GM18868 (cell line): ENCODE data around the gene MTFR2.

Experiments used
- ATAC-seq: cut with Tn5 transposase; IDR thresholded peaks from one replicate; pipeline ENCODE4 v1.9.1; 2021; ENCODE audit warnings: mild to moderate bottlenecking, moderate library complexity; ENCODE audit not compliant: unreplicated experiment

MTFR2 gene

DNA sequence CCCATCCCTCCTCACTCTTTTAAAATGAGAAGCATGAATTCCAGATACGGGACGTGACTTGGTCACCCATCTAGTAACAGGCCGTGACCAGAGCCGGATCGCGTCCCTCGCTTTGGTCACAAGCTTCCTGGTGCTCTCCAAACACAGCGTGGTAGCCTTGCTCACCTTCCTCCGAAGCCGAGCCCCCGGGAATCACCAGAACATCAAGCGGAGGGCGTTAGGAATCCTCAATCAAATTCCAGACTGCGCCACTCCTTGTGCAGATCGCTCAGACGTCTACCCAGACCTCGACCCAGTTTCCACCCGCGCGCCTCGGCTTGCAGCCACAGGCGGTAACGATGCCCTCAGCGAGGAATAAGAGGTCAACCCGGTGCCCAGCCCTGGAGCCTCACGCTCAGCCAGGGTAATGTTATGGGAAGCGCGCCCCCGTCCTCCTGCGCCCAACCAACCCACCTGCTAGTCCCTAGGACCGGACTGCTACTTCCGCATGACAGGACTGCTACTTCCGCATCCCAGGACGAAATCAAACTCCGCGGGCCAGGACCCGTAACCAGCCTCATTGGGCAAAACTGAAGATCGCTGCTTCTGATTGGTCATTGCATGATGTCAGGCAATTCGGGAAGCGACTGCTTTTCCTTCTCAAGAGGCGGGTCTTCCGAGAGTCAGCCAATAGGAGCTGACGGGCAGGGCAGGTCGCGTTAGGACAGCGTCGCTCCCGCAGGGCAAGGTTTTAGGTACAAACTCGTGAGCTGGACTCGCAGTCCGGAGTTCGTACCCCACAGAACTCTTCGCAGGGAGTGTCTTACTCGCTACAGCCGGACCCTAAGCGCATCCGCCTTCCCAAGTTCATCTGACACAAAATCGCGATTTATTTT, at the start of gene MTFR2:
Gene MTFR2, minus strand, starts transcription at position 501 of the 875 bp plus-strand sequence. CDS start 1,212 bp downstream, outside the sequence.
- ATAC-seq = peak; percentile 97

DNA sequence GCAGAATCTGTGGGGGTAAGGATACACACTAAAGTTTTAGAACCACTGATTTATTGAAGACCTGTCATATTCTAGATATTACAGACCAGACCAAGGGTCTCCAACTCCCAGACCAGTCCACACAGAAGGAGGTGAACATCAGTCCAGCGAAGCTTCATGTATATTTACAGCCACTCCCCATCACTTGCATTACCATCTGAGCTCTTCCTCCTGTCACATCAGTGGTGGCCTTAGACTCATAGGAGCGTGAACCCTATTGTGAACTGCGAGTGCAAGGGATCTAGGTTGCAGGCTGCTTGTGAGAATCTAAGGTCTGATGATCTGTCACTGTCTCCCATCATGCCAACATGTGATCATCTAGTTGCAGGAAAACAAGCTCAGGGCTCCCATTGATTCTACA, 44.5 kb upstream of the MTFR2 start:
- ATAC-seq = no peak

DNA sequence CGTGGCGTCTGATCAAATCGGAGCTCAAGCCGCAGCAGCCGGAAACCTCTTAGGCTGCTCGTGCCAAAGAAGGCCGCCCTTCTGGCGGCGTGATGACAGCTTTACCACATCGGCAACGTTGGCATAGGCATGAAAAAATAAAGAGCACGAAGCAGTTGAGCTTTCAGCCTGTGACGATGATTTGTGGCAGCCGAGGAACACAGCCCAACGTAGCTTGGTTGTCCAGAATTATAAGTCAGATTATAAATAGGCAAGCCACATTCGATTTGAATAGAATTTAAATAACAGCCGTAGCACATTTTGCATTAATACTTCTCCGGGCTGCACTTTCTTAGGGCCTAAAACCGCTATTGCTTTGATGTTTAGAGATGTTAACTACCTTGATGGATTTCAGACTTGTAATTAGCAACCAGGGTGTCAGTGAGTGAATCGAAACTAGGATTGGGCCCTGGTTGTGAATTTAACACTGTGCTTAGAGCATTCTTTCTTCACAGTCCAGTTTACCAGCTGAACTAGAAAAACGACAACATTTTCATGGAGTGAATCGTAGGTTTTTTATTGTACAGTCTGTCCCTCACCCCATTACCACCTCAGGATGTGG, 40.4 kb upstream of the MTFR2 start:
- peak; percentile 29 for ATAC-seq

DNA sequence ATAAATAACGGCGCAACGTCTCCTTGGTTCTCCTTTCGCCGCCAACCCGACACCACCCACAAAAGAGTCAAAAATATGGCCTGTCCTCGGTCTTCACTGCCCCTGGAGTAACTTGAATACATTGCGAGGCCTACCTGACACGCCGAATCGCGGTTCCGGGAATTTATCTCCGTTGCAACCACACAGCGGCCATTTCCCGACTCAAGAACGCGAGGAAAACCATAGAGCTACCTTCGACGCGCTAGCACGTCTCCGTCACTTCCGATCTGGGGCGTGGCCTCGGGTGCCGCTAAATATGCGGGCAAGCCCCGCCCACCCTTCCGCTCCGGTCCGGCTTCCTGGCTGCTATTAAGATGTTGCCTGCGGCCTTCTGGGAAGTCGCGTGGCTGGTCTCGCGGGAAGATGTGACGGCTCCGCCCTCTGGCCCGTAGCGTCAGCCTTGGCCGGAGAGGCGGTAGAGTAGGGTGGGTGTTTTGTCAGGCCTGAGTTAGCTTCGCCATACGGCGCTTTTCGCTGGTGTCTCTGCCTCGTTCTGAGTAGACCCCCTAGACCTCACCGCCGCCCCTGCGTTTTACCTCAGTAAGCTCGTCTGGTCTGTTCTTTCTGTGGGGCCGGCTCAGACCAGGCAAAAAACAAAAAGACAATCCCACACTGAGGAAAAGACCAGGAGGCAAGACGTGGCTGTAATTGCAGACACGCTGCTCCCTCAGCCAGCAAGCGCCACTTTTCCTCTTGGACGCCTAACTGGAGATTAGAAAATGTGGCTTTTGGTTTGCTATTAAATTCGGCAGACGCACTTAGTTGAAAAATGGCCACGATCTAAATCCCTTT, 39.7 kb upstream of the MTFR2 start, which contains the start of gene BCLAF1:
Gene BCLAF1, minus strand, starts transcription at position 268 of the 831 bp plus-strand sequence. CDS start 9,980 bp downstream, outside the sequence.
- peak; percentile 90 for ATAC-seq

DNA sequence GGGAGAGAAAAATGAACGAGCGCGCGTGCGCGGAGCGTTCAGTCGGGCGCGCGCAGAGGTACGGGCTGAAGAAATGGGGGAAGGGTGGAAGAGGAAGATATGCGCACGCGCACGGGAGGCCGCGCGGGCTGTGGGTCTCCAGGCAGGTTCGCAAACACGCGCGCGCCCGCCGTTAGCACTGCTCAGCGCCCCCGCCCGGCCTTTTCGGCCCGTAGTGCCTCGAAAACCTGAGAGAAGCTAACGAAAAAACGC, 39.1 kb upstream of the MTFR2 start:
- ATAC-seq = peak; percentile 40

DNA sequence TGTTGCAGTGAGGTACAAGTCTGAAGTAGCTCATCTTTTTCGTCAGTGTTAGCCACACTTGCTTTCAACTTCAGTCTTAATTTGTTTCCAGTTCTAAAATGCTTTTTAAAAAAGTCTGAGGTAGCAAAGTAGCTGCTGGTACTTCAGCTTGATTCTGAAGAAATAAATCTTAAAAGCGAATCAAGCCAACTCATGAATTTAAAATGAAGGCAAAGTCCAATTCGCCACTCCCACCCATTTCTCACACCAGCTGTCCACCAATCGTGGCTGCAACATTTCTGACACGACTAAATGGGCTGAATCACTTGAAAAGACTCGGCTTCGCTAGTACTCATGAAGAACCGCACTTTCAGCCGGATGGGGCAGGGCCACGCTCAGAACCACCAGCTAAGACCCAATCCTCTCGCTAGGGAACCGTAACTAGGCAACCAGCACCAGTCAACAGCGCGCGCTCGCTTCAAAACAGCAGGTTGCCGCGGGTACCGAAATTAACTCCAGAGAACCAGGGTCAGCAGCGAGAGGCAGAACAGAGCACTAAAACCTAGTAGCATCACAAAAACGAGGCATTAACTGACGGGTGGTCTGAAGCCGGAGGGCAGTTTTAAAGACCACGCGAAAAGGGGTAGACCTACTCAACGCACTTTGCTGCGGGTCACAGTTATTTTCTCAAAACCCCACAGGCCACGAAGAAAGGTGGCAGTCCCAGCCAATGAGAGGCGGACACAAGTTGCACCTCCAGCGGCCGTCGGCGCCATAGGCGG, 38.6 kb upstream of the MTFR2 start:
- peak; percentile 24 for ATAC-seq

DNA sequence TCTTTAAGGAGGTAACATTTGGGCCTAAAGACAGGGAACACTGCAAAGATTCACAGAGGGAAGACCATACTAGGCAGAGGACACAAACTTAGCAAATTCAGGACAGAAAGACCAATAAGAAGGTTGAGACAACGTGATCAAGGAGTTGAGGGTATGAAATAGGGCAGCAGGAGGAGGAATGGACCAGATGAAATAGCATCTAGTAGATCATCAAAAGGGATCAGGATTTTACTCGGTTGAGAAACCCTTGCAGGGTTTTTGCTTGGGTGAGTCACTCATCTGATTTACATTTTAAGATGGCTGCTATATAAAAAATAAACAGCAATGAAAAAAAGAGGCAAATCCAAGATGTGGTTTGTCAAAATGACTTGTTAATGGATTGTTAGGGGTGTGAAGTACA, 34.8 kb upstream of the MTFR2 start:
- ATAC-seq = no peak

DNA sequence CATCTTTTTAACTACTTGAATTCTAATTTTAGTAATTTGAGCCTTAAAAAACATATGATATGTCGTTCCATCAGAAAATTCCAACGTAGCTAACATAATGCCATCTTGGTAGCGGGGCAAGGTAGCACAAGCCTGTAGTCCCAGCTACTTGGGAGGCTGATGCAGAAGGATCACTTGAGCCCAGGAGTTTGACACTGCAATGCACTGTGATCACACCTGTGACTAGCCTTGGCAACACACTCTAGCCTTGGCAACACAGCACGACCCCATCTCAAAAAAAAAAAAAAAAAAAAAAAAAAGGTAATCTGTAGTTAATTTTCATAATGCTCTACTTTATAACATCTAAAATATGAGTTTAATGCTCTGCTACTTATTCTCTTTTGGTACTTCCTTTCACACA, 32.8 kb upstream of the MTFR2 start:
- ATAC-seq = no peak

DNA sequence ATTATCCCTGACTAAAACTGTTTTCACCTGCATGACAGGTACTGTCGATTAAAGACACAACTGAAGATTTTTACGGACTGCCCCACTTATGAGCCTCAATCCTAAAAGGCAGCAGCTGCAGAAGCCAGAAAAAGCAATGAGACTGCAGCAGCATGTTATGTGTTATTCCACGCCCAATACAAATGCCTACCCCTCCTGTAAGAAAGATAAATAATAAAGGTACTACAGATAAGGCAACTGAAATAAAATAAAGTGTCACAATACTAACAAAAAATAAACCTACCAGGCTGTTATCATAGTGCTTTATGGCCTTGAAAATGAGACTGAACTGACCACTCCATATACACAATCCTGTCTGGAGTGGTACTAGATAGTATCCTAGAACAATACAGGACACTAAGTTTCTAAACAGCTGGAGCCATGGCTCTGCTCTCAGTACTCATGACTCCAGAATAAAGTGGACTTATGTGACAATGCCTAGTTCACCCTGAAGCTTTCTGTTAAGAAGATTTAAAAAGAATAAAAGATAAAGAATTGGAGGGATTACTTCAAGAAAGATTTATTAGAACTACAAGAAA, 30.0 kb upstream of the MTFR2 start:
- no peak for ATAC-seq

DNA sequence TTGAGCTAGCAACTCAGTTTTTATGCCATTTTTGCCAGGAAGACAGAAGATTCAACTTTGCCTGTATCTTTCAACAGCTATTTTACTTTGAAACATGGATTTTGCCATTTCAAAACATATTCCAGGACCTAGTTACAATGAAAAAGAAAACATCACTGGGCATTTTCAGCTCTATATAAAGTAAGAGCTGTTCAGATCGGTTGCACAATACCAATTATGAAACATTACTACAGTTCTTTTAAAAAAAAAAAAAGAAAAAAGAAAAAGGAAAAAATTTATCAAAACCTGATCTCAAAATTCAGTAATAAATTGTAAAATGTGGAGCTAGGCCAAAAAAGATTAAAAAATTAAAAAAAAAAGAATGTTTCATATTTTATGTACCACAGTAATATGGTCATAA, 24.0 kb upstream of the MTFR2 start:
- ATAC-seq = no peak

DNA sequence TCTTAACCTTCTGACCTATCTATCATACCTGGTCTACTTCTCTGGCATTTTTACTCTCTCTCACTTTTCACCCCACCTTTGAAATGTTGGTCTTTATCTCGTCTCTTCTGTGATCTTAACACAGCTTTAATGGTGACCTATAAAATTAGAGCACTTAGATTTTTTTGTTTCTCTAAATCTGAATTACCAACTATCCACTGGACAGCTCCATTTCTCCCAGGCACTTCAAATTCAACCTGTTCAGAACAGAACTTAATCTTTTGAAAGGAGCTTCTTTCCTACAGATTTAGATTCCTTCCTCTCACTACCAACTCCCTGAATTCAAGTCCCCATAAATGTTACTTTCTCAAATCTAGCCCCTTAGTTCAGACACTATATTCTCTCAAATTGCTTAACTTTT, 15.0 kb upstream of the MTFR2 start:
- no peak for ATAC-seq

DNA sequence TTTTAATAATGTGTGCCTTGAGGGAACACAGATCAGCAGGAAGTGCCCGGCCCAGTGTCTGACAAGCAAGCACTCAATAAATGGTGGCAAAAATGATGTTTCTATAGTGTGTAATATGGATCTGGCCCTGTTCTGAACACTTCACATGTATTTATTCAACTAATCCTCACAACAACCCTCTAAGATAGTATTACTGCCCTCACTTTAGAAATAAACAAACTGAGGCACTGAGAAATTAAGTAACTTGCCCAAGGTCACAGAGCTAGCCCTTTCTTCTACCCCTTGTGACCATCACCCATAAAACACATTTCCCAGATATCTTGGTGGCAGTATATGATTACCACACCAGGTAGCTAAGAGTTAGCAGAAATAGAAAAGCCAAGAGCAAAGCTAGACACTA, 12.8 kb upstream of the MTFR2 start:
- no peak for ATAC-seq

DNA sequence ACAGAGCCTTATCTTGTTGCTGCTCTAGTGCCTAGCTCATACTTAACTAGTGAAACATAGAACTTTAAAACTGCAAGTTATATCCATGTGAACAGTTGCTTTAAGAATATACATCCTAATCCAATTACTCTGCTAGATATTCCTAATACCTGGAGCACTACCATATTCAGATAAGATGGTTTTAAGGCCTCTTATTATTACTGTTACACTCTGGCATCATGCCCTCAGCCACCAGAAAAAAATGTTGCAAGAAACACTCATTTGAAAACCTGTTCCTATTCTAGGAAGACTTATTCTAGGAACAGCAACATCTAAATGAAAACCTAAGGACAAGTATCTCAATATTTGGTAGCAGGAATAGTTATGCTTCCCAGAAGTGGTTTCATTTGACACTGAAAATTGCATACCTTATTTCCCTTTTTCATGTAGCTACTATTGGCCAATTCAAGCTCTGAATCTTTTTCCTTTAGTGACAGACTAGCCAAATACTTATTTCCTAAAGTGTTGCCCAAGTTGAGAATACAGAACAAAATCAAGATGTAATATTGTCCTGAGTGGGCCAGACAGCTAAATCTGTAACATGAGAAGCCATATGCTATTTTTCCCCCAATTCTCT, 4.8 kb upstream of the MTFR2 start:
- no peak for ATAC-seq

DNA sequence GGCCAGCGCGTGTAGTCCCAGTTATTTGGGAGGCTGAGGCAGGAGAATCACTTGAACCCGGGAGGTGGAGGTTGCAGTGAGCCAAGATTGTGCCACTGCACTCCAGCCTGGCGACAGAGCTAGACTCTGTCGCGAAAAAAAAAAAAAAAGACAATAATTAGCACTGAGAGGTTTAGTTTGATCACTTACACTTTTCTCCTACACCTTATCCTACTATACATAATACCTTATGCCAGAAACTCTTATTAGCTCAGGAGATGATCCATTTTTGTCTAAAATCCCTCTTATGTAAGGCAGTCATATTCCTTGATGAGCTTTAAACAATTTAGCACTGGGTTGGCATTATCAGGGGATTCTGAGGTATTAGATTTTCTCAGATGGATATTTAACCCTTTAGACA, 3.6 kb upstream of the MTFR2 start:
- no peak for ATAC-seq

DNA sequence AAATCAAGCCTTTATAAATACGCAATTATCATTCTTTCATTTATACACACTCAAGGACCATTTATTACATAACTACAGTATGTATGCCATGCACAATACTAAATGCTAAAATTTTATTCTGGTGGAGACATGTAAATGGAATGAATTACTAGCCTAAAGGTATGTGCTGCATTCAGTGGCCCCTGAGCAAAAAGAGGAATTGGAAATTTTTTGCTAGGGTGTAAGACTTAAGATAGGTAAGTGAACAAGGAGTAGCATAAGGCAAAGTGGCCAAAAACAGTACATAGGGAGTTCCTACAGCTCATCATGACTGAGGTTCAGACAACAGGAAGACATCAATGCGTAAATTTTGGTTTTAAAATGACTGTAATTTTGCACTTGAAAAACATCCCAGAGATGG, 2.3 kb upstream of the MTFR2 start:
- ATAC-seq = no peak

DNA sequence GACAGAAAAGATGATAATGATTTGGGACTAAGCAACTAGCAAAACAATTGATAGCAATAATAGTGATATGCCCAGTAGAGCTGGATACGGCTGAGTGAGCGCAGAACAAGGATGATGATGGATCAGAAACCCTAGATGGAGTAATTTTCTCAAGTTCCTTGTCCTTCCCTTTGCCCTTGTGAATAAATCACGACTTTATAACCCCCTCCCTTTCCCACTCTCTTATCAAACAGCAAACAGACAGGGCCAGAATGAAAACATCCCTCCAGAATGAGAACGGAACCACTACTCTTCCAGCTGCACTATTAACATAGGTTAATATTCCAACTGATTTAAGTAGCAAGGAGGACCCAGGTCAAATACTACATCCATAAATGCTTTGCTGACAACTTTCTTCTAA, 1.3 kb upstream of the MTFR2 start:
- no peak for ATAC-seq

DNA sequence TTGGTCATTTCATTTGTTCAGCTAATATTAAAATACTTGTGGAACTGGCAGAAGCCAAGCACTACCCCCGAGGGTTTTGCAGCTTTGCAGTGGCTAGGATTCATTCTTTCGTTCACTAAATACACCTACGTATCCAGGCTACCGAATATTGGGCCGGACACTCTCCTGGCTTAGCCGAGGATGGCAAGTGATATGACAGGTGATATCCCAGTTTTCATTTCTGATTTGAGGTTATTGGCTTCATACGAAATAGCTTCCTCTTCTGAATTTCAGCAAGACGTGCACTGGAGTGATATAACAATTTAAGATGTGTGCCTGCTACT, 536 bp upstream of the MTFR2 start:
- ATAC-seq = peak; percentile 3

DNA sequence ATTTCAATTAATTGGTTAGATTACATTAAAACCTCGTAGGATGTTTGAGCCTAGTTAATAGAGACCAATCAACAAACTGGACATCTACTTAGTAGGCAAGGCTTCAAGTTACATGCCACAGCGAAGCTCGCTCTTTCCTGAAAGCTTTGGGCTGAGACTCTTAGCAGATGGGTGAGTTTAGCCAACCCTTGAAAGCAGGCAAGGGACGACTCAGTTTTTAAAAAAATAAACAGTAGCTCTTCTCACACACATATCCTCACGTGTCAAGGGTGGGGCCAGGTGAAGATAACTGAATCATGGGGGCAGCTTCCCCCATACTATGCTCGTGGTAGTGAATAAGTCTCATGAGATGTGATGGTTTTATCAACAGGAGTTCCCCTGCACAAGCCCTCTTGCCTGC, 775 bp downstream of the MTFR2 start:
- ATAC-seq = no peak

DNA sequence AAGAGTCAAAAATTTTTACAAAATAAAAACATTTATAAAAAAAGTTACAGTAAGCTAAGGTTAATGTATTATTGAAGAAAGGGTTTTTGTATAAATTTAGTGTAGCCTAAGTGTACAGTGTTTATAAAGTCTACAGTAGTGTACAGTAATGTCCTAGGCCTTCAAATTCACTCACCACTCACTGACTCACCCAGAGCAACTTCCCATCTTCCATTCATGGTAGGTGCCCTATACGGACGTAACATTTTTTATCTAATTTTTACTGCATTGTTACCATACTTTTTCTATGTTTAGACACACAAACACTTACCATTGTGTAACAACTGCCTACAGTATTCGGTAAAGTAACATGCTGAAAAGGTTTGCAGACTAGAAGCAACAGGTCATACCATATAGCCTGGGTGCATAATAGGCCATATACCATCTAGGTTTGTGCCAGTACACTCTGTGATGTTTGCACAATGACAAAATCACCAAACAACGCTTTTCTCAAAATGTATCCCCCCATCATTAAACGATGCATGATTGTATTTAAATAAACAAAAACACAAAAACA, 6.0 kb downstream of the MTFR2 start:
- ATAC-seq = no peak
